DND-41 (cell line): ENCODE data around the gene DVL1.
A peak's percentile ranks its signal among the peaks of the same experiment; 100 is the strongest.

Experiments
- ATAC-seq: fragments of 200-7000 bp; cut with Tn5 transposase; 3 replicates; pipeline ENCODE4 v1.9.1; 2021; ENCODE audit warnings: low read depth; ENCODE audit not compliant: insufficient read depth
- DNase-seq: peaks from one replicate; pipeline ENCODE4 v3.0.0-alpha.2; 2020
- H2AFZ ChIP-seq: 2 replicates; pipeline ENCODE4 v1.6.0; 2012; ENCODE audit warnings: low read depth, low read length
- H3K27ac ChIP-seq: 2 replicates; pipeline ENCODE4 v1.5.1; 2012; ENCODE audit warnings: low read length, inconsistent platforms
- H3K27me3 ChIP-seq: fragments of 200-600 bp; sonication (generic); 2 replicates; pipeline ENCODE4 v1.6.0; 2012; ENCODE audit warnings: low read length, mild to moderate bottlenecking, inconsistent platforms; ENCODE audit not compliant: insufficient read depth, poor library complexity
- H3K36me3 ChIP-seq: 2 replicates; pipeline ENCODE4 v1.5.1; 2012; ENCODE audit warnings: low read length, inconsistent platforms; ENCODE audit not compliant: insufficient read depth
- H3K4me1 ChIP-seq: 2 replicates; pipeline ENCODE4 v1.5.1; 2012; ENCODE audit warnings: mild to moderate bottlenecking, low read length; ENCODE audit not compliant: insufficient read depth
- H3K4me2 ChIP-seq: 2 replicates; pipeline ENCODE4 v1.6.0; 2012; ENCODE audit warnings: mild to moderate bottlenecking, moderate library complexity, low read length, inconsistent platforms; ENCODE audit not compliant: insufficient read depth
- H3K4me3 ChIP-seq, 2 experiments: fragments of 200-600 bp in 1 of 2; shearing (Covaris generic) in 1 of 2; 2 replicates each; pipeline ENCODE4 v1.5.1; 2012 to 2016; ENCODE audit warnings: inconsistent platforms in 2 of 2, low read length in 2 of 2, mild to moderate bottlenecking in 2 of 2, low read depth in 1 of 2, moderate library complexity in 1 of 2
- H3K79me2 ChIP-seq: 2 replicates; pipeline ENCODE4 v1.6.0; 2012; ENCODE audit warnings: low read length, inconsistent platforms; ENCODE audit not compliant: insufficient read depth
- H3K9ac ChIP-seq: 2 replicates; pipeline ENCODE4 v1.6.0; 2012; ENCODE audit warnings: low read depth, mild to moderate bottlenecking, inconsistent platforms, low read length, moderate library complexity
- H3K9me3 ChIP-seq: 2 replicates; pipeline ENCODE4 v1.5.1; 2012; ENCODE audit warnings: low read length, moderate library complexity, mild to moderate bottlenecking, inconsistent platforms; ENCODE audit not compliant: insufficient read depth, severe bottlenecking
- H4K20me1 ChIP-seq: 2 replicates; pipeline ENCODE4 v1.6.0; 2012; ENCODE audit warnings: low read length; ENCODE audit not compliant: insufficient read depth
- CTCF ChIP-seq: IDR thresholded peaks from 2 replicates; pipeline ENCODE4 v1.5.1; 2012; ENCODE audit warnings: borderline replicate concordance, low read length, moderate library complexity, mild to moderate bottlenecking; ENCODE audit not compliant: poor library complexity, severe bottlenecking; ENCODE audit errors: extremely low read depth
- EZH2 ChIP-seq: IDR thresholded peaks from 3 replicates; pipeline ENCODE4 v1.6.1; 2012; ENCODE audit warnings: borderline replicate concordance, low read depth, mild to moderate bottlenecking, moderate library complexity, low read length, inconsistent platforms; ENCODE audit not compliant: severe bottlenecking

The DVL1 gene

DNA sequence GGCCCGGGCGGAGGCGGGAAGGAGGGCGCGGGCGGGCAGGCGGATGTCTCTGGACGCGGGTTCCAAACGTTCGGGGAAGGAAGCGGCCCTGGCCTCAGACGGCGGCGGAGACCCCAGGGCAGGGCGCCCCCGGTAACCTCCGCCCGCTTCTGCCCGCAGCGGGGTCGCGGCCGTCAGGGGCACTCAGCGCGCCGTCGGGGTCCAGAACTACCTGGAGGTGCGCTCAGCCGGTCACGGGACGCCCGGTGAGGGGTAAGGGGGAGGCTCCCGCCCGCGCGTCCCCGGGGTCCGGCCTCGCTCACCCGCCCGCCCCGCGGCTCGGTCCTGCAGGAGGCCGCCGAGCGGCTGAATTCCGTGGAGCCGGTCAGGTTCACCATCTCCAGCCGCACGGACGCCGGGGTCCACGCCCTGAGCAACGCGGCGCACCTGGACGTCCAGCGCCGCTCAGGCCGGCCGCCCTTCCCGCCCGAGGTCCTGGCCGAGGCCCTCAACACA is 40.4 kb downstream of the DVL1 start:
- H3K27ac ChIP-seq, result peak overlapping the region; percentile 79
- peaks cover 50% of the 10 kb centered on the region for H3K36me3 ChIP-seq
- peaks cover 73% of the 10 kb centered on the region for H3K79me2 ChIP-seq
- ATAC-seq (no peak), DNase-seq (no peak)
- H3K9me3 ChIP-seq, result no peaks in the 10 kb centered on the region
- H3K27me3 ChIP-seq, result no peaks in the 10 kb centered on the region
- TF ChIP-seq EZH2 (no peak), CTCF (no peak)
- peak overlapping the region; percentile 76 for H3K4me2 ChIP-seq
- peak overlapping the region; percentile 96 for H3K9ac ChIP-seq
- peaks cover 60% of the 10 kb centered on the region for H4K20me1 ChIP-seq
- peak overlapping the region; percentile 74 to 96 for H3K4me3 ChIP-seq
- H3K4me1 ChIP-seq, result peaks cover 46% of the 10 kb centered on the region
- peak overlapping the region; percentile 87 for H2AFZ ChIP-seq

DNA sequence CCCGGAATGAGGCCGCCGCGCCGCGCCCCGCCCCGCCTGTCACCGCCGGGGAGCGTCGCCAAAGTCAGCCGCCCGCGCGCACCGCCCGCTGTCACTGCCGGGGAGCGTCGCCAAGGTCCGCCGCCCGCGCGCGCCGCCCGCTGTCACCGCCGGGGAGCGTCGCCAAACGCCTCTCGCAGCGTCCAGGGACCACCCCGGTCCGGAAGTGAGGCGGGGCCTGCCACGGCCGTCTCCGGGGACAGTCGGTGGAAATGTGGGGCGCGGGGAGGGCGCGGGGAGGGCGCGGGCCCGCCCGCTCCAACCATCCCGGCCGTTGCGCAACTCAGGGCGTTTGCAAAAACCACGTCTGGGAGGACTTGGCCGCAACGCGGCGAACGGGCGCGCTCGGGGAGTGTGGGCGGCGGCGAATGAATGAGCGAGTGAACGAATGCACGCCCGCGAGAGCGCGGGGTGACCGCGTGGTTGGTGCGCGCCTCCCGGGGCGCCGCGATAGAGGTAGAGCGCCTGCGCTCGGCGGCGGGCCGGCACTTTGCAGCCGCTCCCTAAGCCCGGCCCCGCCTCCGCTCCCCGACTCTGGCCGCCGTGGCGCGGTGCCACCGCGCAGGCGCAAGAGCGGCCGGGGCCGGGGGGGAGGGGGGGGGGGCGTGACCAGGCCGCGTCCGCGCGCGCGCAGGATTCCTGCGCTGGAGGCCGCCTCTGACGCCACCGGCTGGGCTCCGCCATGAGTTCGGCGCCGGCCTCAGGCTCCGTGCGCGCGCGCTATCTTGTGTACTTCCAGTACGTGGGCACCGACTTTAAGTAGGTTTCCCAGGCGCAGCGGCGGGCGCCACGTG is 41.1 kb downstream of the DVL1 start, which contains the start of the genes ACAP3 and PUSL1:
Gene ACAP3 (minus strand): TSS at position 8 of the 833 bp plus-strand sequence. CDS start 115 bp downstream, outside the sequence.
Gene PUSL1 (plus strand): TSS at position 675 of the 833 bp plus-strand sequence. CDS start 47 bp downstream, at position 722.
- Histone ChIP-seq H3K27ac (peak within 1 kb of the TSS; percentile 86), H3K4me1 (peaks cover 46% of the 10 kb centered on the region), H3K79me2 (peaks cover 70% of the 10 kb centered on the region), H3K27me3 (no peaks in the 10 kb centered on the region), H2AFZ (peak within 1 kb of the TSS; percentile 87), H3K9me3 (no peaks in the 10 kb centered on the region), H3K4me2 (peak within 1 kb of the TSS; percentile 76), H3K36me3 (peaks cover 44% of the 10 kb centered on the region), H3K9ac (peak within 1 kb of the TSS; percentile 96), H3K4me3 (peak within 1 kb of the TSS; percentile 91 to 96), H4K20me1 (peaks cover 57% of the 10 kb centered on the region)
- TF ChIP-seq EZH2 (no peak), CTCF (no peak)
- DNase-seq (peak; percentile 91), ATAC-seq (peak; percentile 72)

DNA sequence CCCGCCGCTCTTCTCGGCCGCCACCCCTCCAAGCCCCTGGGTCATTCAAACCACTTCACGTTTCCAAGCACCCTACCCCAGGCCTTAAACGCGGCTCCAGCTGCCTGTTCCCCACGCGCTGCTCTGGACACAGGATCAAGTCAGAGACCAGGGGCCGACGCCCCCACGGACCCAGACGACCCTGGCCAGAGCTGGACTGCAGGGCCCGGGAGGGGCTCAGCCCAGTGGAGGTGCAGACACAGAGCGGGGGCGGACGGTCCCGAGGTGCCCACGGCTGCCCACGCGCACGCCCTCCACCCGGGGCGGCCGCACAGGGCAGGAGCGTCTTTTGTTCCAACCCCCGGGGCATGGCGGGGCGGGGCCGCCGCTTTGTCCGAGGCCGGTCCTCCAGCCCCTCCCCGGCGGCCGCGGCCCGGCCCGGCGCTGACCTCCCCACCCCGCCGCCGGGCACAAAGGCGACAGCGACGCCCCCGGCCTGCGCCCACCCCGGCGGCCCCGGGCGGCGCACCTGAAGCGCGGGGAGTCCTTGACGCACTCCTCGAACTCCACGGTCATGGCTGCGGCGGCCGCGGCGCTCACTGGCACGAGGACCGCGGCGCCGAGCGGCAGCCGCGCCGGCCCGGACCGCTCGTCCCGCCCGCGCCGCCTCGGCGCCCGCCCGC is 41.8 kb downstream of the DVL1 start:
- peaks cover 56% of the 10 kb centered on the region for H4K20me1 ChIP-seq
- H3K27me3 ChIP-seq, result no peaks in the 10 kb centered on the region
- DNase-seq (no peak), ATAC-seq (no peak)
- H3K9me3 ChIP-seq, result no peaks in the 10 kb centered on the region
- H3K36me3 ChIP-seq, result peaks cover 36% of the 10 kb centered on the region
- peak overlapping the region; percentile 96 for H3K9ac ChIP-seq
- H3K79me2 ChIP-seq, result peaks cover 65% of the 10 kb centered on the region
- TF ChIP-seq EZH2 (no peak), CTCF (no peak)
- peak overlapping the region; percentile 64 for H2AFZ ChIP-seq
- peak overlapping the region; percentile 67 for H3K27ac ChIP-seq
- H3K4me1 ChIP-seq, result peaks cover 46% of the 10 kb centered on the region
- H3K4me2 ChIP-seq, result peak overlapping the region; percentile 76
- peak overlapping the region; percentile 91 to 96 for H3K4me3 ChIP-seq
